Fibroblast of peridontal ligament (primary cell): ENCODE data around the gene LYRM1.

Source experiments
- DNase-seq: peaks from one replicate; pipeline ENCODE4 v3.0.0-alpha.2; 2010; ENCODE audit errors: extremely low read depth

LYRM1 gene

GRCh38 chr16:20871941-20872815 lies 28.4 kb upstream of the LYRM1 start:
- DNase-seq, result no peak

- DNase-seq, result no peak
Measured at GRCh38 chr16:20873331-20873730, 27.2 kb upstream of the LYRM1 start.

- no peak for DNase-seq
Measured at GRCh38 chr16:20874088-20874581, 26.4 kb upstream of the LYRM1 start.

- no peak for DNase-seq
Measured at GRCh38 chr16:20875355-20875650, 25.3 kb upstream of the LYRM1 start.

GRCh38 chr16:20878682-20879147 lies 21.9 kb upstream of the LYRM1 start:
- DNase-seq, result no peak

- DNase-seq, result peak; percentile 47
Measured at GRCh38 chr16:20879175-20880040, 21.2 kb upstream of the LYRM1 start.

GRCh38 chr16:20880867-20881502 lies 19.6 kb upstream of the LYRM1 start:
- no peak for DNase-seq

- no peak for DNase-seq
Measured at GRCh38 chr16:20881503-20881878, 19.1 kb upstream of the LYRM1 start.

- DNase-seq, result no peak
Measured at GRCh38 chr16:20883554-20884239, 16.9 kb upstream of the LYRM1 start.

GRCh38 chr16:20884240-20884556 lies 16.4 kb upstream of the LYRM1 start:
- DNase-seq, result peak; percentile 91

GRCh38 chr16:20886320-20886719 lies 14.3 kb upstream of the LYRM1 start:
- no peak for DNase-seq

GRCh38 chr16:20887207-20887606 lies 13.4 kb upstream of the LYRM1 start:
- DNase-seq, result no peak

- no peak for DNase-seq
Measured at GRCh38 chr16:20889625-20890275, 10.8 kb upstream of the LYRM1 start.

- no peak for DNase-seq
Measured at GRCh38 chr16:20894388-20894787, 6.2 kb upstream of the LYRM1 start.

- peak; percentile 55 for DNase-seq
Measured at GRCh38 chr16:20897253-20897897, 3.2 kb upstream of the LYRM1 start.

- no peak for DNase-seq
Measured at GRCh38 chr16:20897922-20898321, 2.6 kb upstream of the LYRM1 start.

GRCh38 chr16:20899071-20899470 lies 1.5 kb upstream of the LYRM1 start:
- DNase-seq, result peak; percentile 85

- peak; percentile 35 for DNase-seq
Measured at GRCh38 chr16:20899477-20900298, 883 bp upstream of the LYRM1 start.

- DNase-seq, result no peak
Measured at GRCh38 chr16:20901068-20901435, 481 bp downstream of the LYRM1 start.
